Omental fat pad (tissue), 4 donors: ENCODE data around the gene ZSCAN5C. TPM values are rescaled to one million over a fixed set of nuclear protein-coding genes. Genes with fewer than 3 reads are reported as not detected.
"Not testable (repeated sequence)": the region's sequence is repeated elsewhere in the genome, so short reads cannot be mapped to it uniquely, and the experiment has no call there.

Experiments
- ATAC-seq: fragments of 150-250 bp; one replicate; pipeline ENCODE4 v1.9.1; 2016; ENCODE audit warnings: mild to moderate bottlenecking, moderate library complexity; ENCODE audit not compliant: low FRiP score
- DNase-seq: peaks from one replicate; pipeline ENCODE4 v3.0.0-alpha.2; 2019; ENCODE audit warnings: low spot score
- total RNA-seq, 4 donors: library from RNA; depleted of rRNA; stranded (reverse); fragments of >200 nt; gene quantifications; one replicate each; pipeline ENCODE4 v1.1.0, GENCODE V29; 2016
- TF ChIP-seq, protein P1 (sequence below), 3 donors: fragments of 450-650 bp; IDR thresholded peaks; one replicate each; pipeline ENCODE4 v1.5.1; 2016 to 2017; ENCODE audit warnings: antibody characterized with exemption in 3 of 3, mild to moderate bottlenecking in 3 of 3, moderate library complexity in 2 of 3

The ZSCAN5C gene
- total RNA-seq, 4 donors from 2014 or later, result not detected

DNA sequence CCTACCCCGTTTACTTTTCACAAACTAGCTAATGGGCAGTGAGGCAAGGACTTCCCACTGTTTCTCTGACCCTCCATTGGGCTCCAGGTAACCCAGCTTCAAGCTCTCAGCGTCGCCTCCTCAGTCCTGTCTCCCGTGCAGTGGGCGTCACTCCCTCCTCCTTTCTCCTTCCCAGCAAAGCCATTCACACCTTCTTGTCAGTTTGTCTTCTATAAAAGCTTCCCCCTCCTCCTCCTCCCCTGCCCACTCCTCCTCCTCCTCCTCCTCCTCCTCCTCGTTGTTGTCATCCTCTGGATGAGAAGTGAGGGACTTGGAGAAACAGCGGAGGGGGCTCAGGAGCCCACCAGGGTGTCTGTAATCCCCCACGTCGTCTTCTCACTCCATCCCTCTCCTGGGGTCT is 28.0 kb upstream of the ZSCAN5C start:
- DNase-seq (no peak), ATAC-seq (no peak)
- TF ChIP-seq, protein P1, sequence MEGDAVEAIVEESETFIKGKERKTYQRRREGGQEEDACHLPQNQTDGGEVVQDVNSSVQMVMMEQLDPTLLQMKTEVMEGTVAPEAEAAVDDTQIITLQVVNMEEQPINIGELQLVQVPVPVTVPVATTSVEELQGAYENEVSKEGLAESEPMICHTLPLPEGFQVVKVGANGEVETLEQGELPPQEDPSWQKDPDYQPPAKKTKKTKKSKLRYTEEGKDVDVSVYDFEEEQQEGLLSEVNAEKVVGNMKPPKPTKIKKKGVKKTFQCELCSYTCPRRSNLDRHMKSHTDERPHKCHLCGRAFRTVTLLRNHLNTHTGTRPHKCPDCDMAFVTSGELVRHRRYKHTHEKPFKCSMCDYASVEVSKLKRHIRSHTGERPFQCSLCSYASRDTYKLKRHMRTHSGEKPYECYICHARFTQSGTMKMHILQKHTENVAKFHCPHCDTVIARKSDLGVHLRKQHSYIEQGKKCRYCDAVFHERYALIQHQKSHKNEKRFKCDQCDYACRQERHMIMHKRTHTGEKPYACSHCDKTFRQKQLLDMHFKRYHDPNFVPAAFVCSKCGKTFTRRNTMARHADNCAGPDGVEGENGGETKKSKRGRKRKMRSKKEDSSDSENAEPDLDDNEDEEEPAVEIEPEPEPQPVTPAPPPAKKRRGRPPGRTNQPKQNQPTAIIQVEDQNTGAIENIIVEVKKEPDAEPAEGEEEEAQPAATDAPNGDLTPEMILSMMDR (IDR thresholded peaks at IDR 0.05), result no peak

DNA sequence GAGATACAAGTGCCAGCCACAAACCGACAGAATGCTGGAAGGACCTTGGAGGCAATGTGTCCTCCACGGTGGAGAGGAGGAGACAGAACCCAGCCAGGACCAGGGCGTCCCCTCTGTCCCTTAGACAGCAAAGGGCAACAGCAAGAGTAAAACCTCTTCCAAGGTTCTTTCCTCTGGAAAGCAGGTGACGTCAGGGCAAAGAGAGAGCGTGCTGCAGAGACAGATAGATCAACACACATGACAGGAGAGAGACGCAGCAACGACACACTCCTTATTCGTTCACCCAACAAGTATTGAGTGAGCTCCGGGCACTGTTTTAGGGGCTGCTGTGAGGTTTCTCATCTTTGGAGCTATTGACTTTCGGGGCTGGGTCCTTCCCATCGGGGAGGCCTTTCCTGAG is 27.5 kb upstream of the ZSCAN5C start:
- ATAC-seq, result no peak
- no peak for DNase-seq
- TF ChIP-seq, protein P1 (IDR thresholded peaks at IDR 0.05), result no peak

DNA sequence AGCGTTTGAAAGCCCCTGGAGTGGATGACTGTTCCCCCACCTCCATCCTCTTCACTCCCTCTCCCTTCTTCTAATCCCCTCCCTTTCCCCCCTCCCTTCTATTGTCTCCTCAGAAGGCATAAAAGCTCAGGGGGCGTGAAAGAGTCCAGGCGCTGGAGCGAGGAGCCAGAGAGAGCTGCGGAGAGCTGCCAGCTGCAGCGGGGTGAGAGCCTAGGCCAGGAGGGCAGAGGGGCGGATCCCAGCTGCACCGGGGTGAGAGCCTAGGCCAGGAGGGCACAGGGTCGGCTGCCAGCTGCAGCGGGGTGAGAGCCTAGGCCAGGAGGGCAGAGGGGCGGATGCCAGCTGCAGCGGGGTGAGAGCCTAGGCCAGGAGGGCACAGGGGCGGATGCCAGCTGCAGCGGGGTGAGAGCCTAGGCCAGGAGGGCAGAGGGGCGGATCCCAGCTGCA is 26.2 kb upstream of the ZSCAN5C start, which contains the start of gene GALP:
GALP (plus strand) TSS at position 148 of the 447 bp plus-strand sequence. CDS start 1,101 bp downstream, outside the sequence.
- not testable (repeated sequence) for ATAC-seq, DNase-seq

DNA sequence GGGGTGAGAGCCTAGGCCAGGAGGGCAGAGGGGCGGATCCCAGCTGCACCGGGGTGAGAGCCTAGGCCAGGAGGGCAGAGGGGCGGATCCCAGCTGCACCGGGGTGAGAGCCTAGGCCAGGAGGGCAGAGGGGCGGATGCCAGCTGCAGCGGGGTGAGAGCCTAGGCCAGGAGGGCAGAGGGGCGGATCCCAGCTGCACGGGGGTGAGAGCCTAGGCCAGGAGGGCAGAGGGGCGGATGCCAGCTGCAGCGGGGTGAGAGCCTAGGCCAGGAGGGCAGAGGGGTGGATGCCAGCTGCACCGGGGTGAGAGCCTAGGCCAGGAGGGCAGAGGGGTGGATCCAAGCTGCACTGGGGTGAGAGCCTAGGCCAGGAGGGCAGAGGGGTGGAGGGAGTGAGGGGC is 25.8 kb upstream of the ZSCAN5C start:
- not testable (repeated sequence) for DNase-seq, ATAC-seq

DNA sequence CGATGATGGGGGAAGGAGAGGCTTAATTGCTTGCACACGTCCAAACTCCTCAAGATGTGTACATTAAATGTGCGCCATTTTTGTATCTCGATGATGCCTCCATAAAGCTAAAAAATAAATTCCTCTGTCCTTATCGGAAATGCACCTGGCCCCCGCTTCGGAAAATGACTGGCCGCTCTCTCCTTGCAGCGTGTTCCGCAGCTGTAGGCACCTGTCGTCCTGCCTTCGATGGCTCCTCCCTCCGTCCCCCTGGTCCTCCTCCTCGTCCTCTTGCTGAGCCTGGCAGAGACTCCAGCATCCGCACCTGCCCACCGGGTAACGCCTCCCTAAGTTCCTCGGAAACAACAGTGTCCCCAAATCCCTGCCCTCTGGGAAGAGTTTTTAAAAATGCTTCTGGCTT is 25.2 kb upstream of the ZSCAN5C start:
- no peak for DNase-seq
- TF ChIP-seq, protein P1 (IDR thresholded peaks at IDR 0.05), result no peak
- ATAC-seq, result no peak

DNA sequence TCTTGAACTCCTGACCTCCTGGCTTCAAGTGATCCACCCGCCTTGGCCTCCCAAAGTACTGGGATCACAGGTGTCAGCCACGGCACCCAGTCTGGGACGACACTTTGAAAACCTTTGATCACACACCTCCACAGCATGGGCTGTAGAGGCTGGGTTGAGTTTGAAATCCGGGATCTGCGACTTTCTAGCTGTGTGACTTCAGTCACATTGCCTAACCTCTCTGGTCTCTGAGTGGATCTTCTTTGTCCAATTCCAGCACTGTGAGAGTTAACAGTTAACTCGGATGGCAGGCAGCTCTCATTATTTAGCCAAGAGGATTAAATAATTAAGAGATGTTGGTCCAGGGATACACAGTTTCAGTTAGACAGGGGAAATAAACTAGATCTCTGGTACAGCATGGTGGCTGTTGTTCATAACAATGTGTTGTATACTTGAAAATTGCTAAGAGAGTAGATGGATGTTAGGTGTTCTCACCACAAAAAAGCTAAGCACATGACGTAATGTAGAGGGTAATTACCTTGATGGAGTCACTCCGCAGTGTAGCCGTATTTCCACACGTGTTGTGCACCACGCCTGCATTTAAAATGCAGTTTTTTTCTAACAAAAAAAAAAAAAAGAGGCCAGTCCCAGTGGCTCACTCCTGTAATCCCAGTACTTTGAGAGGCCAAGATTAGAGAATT is 24.4 kb upstream of the ZSCAN5C start:
- ATAC-seq (no peak), DNase-seq (no peak)

DNA sequence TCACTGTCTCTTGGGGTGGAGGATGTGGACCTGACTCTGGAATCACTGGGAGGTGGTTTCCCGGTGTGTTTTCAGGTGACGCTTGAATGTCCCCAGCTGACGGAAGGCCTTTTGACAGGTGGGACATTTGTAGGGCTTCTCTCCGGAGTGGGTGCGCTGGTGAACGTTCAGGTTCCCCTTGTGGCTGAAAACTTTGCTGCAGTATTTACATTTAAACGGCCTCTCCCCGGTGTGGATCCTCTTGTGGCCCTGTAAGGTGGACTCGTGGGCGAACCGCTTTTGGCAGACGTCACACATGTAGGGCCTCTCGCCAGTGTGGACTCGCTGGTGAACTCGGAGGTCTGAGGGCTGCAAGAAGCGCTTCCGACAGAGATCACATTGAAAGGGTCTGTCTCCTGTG is 12.3 kb upstream of the ZSCAN5C start:
- ATAC-seq (no peak), DNase-seq (no peak)
- TF ChIP-seq, protein P1 (IDR thresholded peaks at IDR 0.05), result no peak

More for the DNA sequence above, 24.4 kb upstream of the ZSCAN5C start:
- TF ChIP-seq, protein P1 (IDR thresholded peaks at IDR 0.05), result no peak

DNA sequence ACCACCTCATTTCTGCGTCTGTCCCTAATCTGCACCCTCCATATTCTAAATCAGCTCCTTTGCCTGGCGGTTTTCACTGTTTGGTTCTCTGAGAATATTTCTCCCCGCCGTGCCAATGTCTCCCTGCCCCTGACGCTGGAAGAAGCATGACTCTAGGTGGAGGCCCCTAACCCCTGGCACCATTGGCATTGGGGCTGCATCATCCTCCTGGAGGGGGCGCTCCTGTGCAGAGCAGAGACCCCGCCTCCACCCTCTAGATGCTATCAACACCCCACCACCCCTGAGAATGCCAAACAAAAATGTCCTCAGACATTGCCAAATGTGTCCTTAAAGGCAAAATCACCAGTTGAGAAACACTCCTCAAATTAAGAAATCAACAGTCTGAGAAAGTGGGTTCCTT is 11.0 kb upstream of the ZSCAN5C start:
- TF ChIP-seq, protein P1 (IDR thresholded peaks at IDR 0.05), result no peak
- ATAC-seq, result no peak
- no peak for DNase-seq
